Neural cell (in vitro differentiated cells): ENCODE data around the gene NINL. TPM values are rescaled to one million over a fixed set of nuclear protein-coding genes. Genes with fewer than 3 reads are reported as not detected.

Experiments used
- H2AFZ ChIP-seq: fragments of 200-600, 300-800 bp; sonication (generic), shearing (Covaris generic); 2 replicates; pipeline ENCODE4 v1.6.0; 2014; ENCODE audit warnings: low read depth, mild to moderate bottlenecking, antibody characterized with exemption, low read length, moderate library complexity
- H3F3A ChIP-seq: fragments of 200-600 bp; shearing (Covaris generic); 2 replicates; pipeline ENCODE4 v1.6.1; 2016; ENCODE audit warnings: mild to moderate bottlenecking, moderate library complexity, mixed read lengths, antibody characterized with exemption, low read length; ENCODE audit not compliant: insufficient read depth, poor library complexity, severe bottlenecking
- H3K27ac ChIP-seq: fragments of 200-600, 300-800 bp; sonication (generic), shearing (Covaris generic); 2 replicates; pipeline ENCODE4 v1.5.1; 2014; ENCODE audit warnings: mild to moderate bottlenecking, low read length, moderate library complexity
- H3K27me3 ChIP-seq: fragments of 300-800, 200-600 bp; sonication (generic), shearing (Covaris generic); 2 replicates; pipeline ENCODE4 v1.6.0; 2014; ENCODE audit warnings: mild to moderate bottlenecking, low read depth, low read length, moderate library complexity; ENCODE audit not compliant: insufficient read depth
- H3K36me3 ChIP-seq: fragments of 300-800, 200-600 bp; sonication (generic), shearing (Covaris generic); 2 replicates; pipeline ENCODE4 v1.5.1; 2014; ENCODE audit warnings: mild to moderate bottlenecking, antibody characterized with exemption, low read length, moderate library complexity; ENCODE audit not compliant: insufficient read depth
- H3K4me2 ChIP-seq: fragments of 300-800, 200-600 bp; sonication (generic), shearing (Covaris generic); 2 replicates; pipeline ENCODE4 v1.6.0; 2014; ENCODE audit warnings: mild to moderate bottlenecking, low read length
- H3K4me3 ChIP-seq: fragments of 300-800, 200-600 bp; sonication (generic), shearing (Covaris generic); 2 replicates; pipeline ENCODE4 v1.5.1; 2014; ENCODE audit warnings: mild to moderate bottlenecking, low read length, moderate library complexity
- H3K79me2 ChIP-seq: fragments of 200-600 bp; shearing (Covaris generic); replicated peaks from 2 replicates; pipeline ENCODE4 v1.6.0; 2014; ENCODE audit warnings: mild to moderate bottlenecking, low read length, moderate library complexity; ENCODE audit not compliant: insufficient read depth
- H3K9ac ChIP-seq: fragments of 300-800, 200-600 bp; sonication (generic), shearing (Covaris generic); 2 replicates; pipeline ENCODE4 v1.6.1; 2016; ENCODE audit warnings: mild to moderate bottlenecking, low read length, mixed read lengths
- H3K9me2 ChIP-seq: fragments of 200-600 bp; shearing (Covaris generic); 2 replicates; pipeline ENCODE4 v1.6.1; 2016; ENCODE audit warnings: mild to moderate bottlenecking, low read length, mixed read lengths; ENCODE audit not compliant: insufficient read depth
- H3K9me3 ChIP-seq: fragments of 200-600, 300-800 bp; sonication (generic), shearing (Covaris generic); 2 replicates; pipeline ENCODE4 v1.6.1; 2016; ENCODE audit warnings: mild to moderate bottlenecking, mixed run types, low read length, moderate library complexity, mixed read lengths
- H4K20me1 ChIP-seq: fragments of 200-600 bp; shearing (Covaris generic); 2 replicates; pipeline ENCODE4 v1.6.1; 2016; ENCODE audit warnings: mild to moderate bottlenecking, mixed run types; ENCODE audit not compliant: insufficient read depth
- EP300 ChIP-seq: fragments of 450-650 bp; conservative IDR thresholded peaks from 2 replicates; pipeline ENCODE4 v1.6.1; 2014; ENCODE audit warnings: antibody characterized with exemption, mild to moderate bottlenecking, moderate library complexity; ENCODE audit not compliant: poor library complexity, severe bottlenecking
- EZH2 ChIP-seq: fragments of 200-600, 300-800 bp; shearing (Covaris generic), sonication (generic); IDR thresholded peaks from 2 replicates; pipeline ENCODE4 v1.6.1; 2014; ENCODE audit warnings: antibody characterized with exemption, low read length, borderline replicate concordance, mild to moderate bottlenecking; ENCODE audit not compliant: insufficient read depth, poor library complexity, severe bottlenecking
- MXI1 ChIP-seq: fragments of 450-650 bp; conservative IDR thresholded peaks from 2 replicates; pipeline ENCODE4 v1.6.1; 2014; ENCODE audit warnings: antibody characterized with exemption, mild to moderate bottlenecking; ENCODE audit not compliant: poor library complexity, severe bottlenecking
- POLR2AphosphoS5 ChIP-seq: IDR thresholded peaks from 2 replicates; pipeline ENCODE4 v1.6.1; 2012
- RAD21 ChIP-seq: fragments of 450-650 bp; conservative IDR thresholded peaks from 2 replicates; pipeline ENCODE4 v1.6.1; 2014; ENCODE audit warnings: antibody characterized with exemption, mild to moderate bottlenecking, moderate library complexity
- SMC3 ChIP-seq: fragments of 450-650 bp; conservative IDR thresholded peaks from 2 replicates; pipeline ENCODE4 v1.6.1; 2014; ENCODE audit warnings: antibody characterized with exemption, mild to moderate bottlenecking, moderate library complexity; ENCODE audit not compliant: poor library complexity
- TAF1 ChIP-seq: IDR thresholded peaks from 2 replicates; pipeline ENCODE4 v1.6.1; 2012; ENCODE audit warnings: low read depth
- polyA plus RNA-seq: library from polyadenylated mRNA; depleted of rRNA; stranded (reverse); fragments of >200 nt; gene quantifications from 2 replicates; pipeline ENCODE4 v1.2.3, GENCODE V29; 2014
- TF ChIP-seq, protein P1 (sequence below): fragments of 450-650 bp; IDR thresholded peaks from 2 replicates; pipeline ENCODE4 v1.5.1; 2014; ENCODE audit warnings: antibody characterized with exemption, mild to moderate bottlenecking, moderate library complexity; ENCODE audit not compliant: poor library complexity, severe bottlenecking
- TF ChIP-seq, protein P2 (sequence below): IDR thresholded peaks from 2 replicates; pipeline ENCODE4 v1.6.1; 2012; ENCODE audit warnings: borderline replicate concordance

NINL gene
- polyA plus RNA-seq, 1 donor from 2014 or later: 49.6 TPM

DNA sequence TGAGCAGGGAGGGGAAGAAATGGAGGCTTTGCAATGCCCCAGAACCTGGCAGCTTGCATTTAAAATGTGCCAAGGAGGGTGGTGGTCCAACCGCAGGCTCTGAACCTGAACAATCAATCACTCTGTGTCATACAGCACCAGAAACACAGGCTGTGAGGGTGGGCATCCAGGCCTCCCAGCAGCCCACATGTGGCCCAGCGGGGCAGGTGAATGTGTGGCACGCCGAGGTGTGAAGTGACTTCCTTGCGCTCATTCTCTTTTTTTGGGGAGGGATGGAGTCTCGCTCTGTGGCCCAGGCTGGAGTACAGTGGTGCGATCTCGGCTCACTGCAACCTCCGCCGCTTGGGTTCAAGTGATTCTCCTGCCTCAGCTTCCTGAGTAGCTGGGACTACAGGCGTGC lies 97.4 kb downstream of the NINL start:
- Histone ChIP-seq H3K27me3 (no peaks in the 10 kb centered on the region), H3K79me2 (no peaks in the 10 kb centered on the region), H2AFZ (no peak overlapping the region), H3K27ac (no peak overlapping the region), H3K9ac (no peak overlapping the region), H3K36me3 (no peaks in the 10 kb centered on the region), H3F3A (no peaks in the 10 kb centered on the region), H3K9me3 (no peaks in the 10 kb centered on the region), H4K20me1 (no peaks in the 10 kb centered on the region), H3K9me2 (no peaks in the 10 kb centered on the region), H3K4me3 (no peak overlapping the region), H3K4me2 (no peak overlapping the region)
- TF ChIP-seq EP300 (no peak), MXI1 (no peak)

DNA sequence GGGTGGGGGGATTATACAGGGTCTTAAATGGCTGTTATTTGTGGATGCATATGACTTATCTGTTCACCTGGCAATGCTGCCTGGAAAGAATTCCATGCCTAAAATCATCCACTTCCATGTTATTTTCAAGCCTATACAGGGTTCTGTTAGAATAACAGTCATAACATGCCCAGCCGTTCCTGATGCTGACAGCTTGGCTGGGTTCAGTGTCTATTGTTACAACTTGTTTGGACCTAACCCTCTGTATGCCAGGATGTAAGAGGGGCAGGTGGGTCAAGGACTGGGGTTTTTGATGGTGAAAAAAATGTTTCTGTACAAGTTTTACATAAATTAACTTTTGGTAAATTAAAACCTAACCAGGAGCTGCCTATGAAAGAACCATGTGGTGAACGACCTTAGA lies 98.0 kb downstream of the NINL start:
- H3K9me3 ChIP-seq: no peaks in the 10 kb centered on the region
- H3F3A ChIP-seq: no peaks in the 10 kb centered on the region
- no peaks in the 10 kb centered on the region for H3K9me2 ChIP-seq
- H3K36me3 ChIP-seq: no peaks in the 10 kb centered on the region
- no peaks in the 10 kb centered on the region for H3K79me2 ChIP-seq
- H3K9ac ChIP-seq: no peak overlapping the region
- no peak overlapping the region for H3K27ac ChIP-seq
- no peak overlapping the region for H3K4me3 ChIP-seq
- no peaks in the 10 kb centered on the region for H4K20me1 ChIP-seq
- H3K27me3 ChIP-seq: no peaks in the 10 kb centered on the region
- TF ChIP-seq POLR2AphosphoS5: no peak
- TF ChIP-seq EZH2: no peak
- no peak for TF ChIP-seq MXI1
- TF ChIP-seq SMC3: no peak
- no peak for TF ChIP-seq EP300
- TF ChIP-seq, protein P1, sequence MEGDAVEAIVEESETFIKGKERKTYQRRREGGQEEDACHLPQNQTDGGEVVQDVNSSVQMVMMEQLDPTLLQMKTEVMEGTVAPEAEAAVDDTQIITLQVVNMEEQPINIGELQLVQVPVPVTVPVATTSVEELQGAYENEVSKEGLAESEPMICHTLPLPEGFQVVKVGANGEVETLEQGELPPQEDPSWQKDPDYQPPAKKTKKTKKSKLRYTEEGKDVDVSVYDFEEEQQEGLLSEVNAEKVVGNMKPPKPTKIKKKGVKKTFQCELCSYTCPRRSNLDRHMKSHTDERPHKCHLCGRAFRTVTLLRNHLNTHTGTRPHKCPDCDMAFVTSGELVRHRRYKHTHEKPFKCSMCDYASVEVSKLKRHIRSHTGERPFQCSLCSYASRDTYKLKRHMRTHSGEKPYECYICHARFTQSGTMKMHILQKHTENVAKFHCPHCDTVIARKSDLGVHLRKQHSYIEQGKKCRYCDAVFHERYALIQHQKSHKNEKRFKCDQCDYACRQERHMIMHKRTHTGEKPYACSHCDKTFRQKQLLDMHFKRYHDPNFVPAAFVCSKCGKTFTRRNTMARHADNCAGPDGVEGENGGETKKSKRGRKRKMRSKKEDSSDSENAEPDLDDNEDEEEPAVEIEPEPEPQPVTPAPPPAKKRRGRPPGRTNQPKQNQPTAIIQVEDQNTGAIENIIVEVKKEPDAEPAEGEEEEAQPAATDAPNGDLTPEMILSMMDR: no peak
- TF ChIP-seq RAD21: no peak
- no peak for TF ChIP-seq TAF1
- TF ChIP-seq, protein P2, sequence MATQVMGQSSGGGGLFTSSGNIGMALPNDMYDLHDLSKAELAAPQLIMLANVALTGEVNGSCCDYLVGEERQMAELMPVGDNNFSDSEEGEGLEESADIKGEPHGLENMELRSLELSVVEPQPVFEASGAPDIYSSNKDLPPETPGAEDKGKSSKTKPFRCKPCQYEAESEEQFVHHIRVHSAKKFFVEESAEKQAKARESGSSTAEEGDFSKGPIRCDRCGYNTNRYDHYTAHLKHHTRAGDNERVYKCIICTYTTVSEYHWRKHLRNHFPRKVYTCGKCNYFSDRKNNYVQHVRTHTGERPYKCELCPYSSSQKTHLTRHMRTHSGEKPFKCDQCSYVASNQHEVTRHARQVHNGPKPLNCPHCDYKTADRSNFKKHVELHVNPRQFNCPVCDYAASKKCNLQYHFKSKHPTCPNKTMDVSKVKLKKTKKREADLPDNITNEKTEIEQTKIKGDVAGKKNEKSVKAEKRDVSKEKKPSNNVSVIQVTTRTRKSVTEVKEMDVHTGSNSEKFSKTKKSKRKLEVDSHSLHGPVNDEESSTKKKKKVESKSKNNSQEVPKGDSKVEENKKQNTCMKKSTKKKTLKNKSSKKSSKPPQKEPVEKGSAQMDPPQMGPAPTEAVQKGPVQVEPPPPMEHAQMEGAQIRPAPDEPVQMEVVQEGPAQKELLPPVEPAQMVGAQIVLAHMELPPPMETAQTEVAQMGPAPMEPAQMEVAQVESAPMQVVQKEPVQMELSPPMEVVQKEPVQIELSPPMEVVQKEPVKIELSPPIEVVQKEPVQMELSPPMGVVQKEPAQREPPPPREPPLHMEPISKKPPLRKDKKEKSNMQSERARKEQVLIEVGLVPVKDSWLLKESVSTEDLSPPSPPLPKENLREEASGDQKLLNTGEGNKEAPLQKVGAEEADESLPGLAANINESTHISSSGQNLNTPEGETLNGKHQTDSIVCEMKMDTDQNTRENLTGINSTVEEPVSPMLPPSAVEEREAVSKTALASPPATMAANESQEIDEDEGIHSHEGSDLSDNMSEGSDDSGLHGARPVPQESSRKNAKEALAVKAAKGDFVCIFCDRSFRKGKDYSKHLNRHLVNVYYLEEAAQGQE: no peak
- H2AFZ ChIP-seq: no peak overlapping the region
- no peak overlapping the region for H3K4me2 ChIP-seq

DNA sequence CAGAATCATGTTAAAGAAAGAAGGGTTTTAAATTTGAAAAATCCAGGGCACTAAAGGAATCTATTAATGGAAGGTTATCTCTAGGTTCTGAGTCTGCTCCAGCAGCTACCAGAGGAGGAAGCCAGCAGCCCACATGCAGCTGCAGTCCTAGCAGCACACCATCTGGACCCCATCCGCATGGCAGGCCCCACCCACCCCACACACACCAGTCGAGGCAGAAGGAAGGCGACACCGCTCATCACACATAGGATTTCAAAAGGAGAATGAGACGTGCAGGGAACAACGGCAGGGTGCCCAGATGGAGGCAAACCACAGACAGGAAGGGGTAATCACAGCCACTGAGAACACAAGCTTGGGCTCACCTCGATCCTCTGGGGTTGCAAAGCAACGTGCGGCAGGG lies 99.0 kb downstream of the NINL start:
- Histone ChIP-seq H3K9ac (no peak overlapping the region), H3F3A (no peaks in the 10 kb centered on the region), H3K9me3 (no peaks in the 10 kb centered on the region), H3K79me2 (no peaks in the 10 kb centered on the region), H3K27me3 (no peaks in the 10 kb centered on the region), H4K20me1 (no peaks in the 10 kb centered on the region), H3K4me3 (no peak overlapping the region), H3K27ac (no peak overlapping the region), H2AFZ (no peak overlapping the region), H3K4me2 (no peak overlapping the region), H3K36me3 (no peaks in the 10 kb centered on the region), H3K9me2 (no peaks in the 10 kb centered on the region)
- TF ChIP-seq POLR2AphosphoS5: no peak
- TF ChIP-seq, protein P1: no peak
- no peak for TF ChIP-seq EP300
- no peak for TF ChIP-seq TAF1
- TF ChIP-seq, protein P2: no peak
- TF ChIP-seq EZH2: no peak
- TF ChIP-seq SMC3: no peak
